ENCODE measurements around the gene SSR4. TPM values are rescaled to one million over a fixed set of nuclear protein-coding genes. Genes with fewer than 3 reads are reported as not detected.

The SSR4 gene
- total RNA-seq, 1 experiment from 2014 or later, result 179 TPM

DNA sequence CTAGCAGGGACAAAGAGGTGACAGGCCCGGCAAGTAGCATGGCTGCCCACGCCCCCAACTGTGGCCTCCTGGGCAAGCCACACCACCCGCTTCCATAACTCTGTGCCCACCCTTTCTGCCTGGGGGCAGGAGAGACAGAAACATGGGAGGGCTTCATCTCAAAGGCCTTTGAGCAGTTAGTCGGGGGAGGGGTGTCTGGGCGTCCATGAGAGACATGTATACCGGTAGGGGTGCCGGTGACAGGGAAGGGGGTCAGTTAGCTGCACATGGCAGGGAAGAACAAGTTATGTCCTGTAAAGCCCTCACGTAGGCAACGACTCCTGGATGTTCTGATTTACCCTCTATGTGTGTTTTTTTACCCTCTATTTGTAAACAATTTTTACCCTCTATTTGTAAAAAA lies 26.6 kb downstream of the SSR4 start:
- H3K79me2 ChIP-seq (ENCODE audit: insufficient read depth, low read length), result peaks cover 46% of the 10 kb centered on the region; the same call in 1 of the 2 replicates
- TF ChIP-seq, protein P1, sequence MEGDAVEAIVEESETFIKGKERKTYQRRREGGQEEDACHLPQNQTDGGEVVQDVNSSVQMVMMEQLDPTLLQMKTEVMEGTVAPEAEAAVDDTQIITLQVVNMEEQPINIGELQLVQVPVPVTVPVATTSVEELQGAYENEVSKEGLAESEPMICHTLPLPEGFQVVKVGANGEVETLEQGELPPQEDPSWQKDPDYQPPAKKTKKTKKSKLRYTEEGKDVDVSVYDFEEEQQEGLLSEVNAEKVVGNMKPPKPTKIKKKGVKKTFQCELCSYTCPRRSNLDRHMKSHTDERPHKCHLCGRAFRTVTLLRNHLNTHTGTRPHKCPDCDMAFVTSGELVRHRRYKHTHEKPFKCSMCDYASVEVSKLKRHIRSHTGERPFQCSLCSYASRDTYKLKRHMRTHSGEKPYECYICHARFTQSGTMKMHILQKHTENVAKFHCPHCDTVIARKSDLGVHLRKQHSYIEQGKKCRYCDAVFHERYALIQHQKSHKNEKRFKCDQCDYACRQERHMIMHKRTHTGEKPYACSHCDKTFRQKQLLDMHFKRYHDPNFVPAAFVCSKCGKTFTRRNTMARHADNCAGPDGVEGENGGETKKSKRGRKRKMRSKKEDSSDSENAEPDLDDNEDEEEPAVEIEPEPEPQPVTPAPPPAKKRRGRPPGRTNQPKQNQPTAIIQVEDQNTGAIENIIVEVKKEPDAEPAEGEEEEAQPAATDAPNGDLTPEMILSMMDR (conservative IDR thresholded peaks at IDR 0.05), result no peak
- no peak overlapping the region for H3K14ac ChIP-seq (ENCODE audit: insufficient read depth, low read length)
- H2AK5ac ChIP-seq (ENCODE audit: insufficient read length, low read length), result no peak overlapping the region
- H3K9me3 ChIP-seq (ENCODE audit: control insufficient read depth, low read depth, low read length), result peaks cover 11% of the 10 kb centered on the region
- H3K23me2 ChIP-seq (ENCODE audit: insufficient read length, low read depth, low read length, poor library complexity, severe bottlenecking), result no peaks in the 10 kb centered on the region
- no peaks in the 10 kb centered on the region for H4K20me1 ChIP-seq (ENCODE audit: control insufficient read depth, insufficient read depth, insufficient read length)
- no peak overlapping the region for H4K8ac ChIP-seq (replicated peaks; ENCODE audit: insufficient read length, low read depth, low read length)
- peak overlapping the region in 1 of 2 experiments; percentile 35; a peak in 1 of 5 replicates for H3K4me3 Mint-ChIP-seq
- H2BK20ac ChIP-seq (ENCODE audit: low read depth, low read length, poor library complexity, severe bottlenecking), result no peak overlapping the region
- DNase-seq, result no peak
- no peak overlapping the region for H3K4ac ChIP-seq (ENCODE audit: low read depth, low read length)
- H3K9ac ChIP-seq (ENCODE audit: extremely low read depth, insufficient read length, low read length), result no peak overlapping the region
- H3K23ac ChIP-seq (ENCODE audit: insufficient read length, low read depth, low read length), result no peak overlapping the region
- H2AFZ ChIP-seq (ENCODE audit: low read length), result no peak overlapping the region
- H3K18ac ChIP-seq (ENCODE audit: insufficient read length, low read depth, low read length), result no peak overlapping the region
- H3K56ac ChIP-seq (ENCODE audit: insufficient read length, low read depth, low read length), result no peak overlapping the region
- peaks cover 4 to 24% (median 17%) of the 10 kb centered on the region in 3 experiments; a peak in 6 of 7 replicates for H3K36me3 Mint-ChIP-seq (ENCODE audit: insufficient read depth in 1 of 3, low read depth in 3 of 3)
- H2BK5ac ChIP-seq (ENCODE audit: insufficient read length, low read length), result no peak overlapping the region
- H3K27ac Mint-ChIP-seq, result no peak overlapping the region
- H2BK12ac ChIP-seq (ENCODE audit: insufficient read length, low read depth, low read length), result no peak overlapping the region
- no peak overlapping the region for H2BK120ac ChIP-seq (ENCODE audit: low read depth, low read length, poor library complexity, severe bottlenecking)
- no peak overlapping the region for H3K27ac ChIP-seq (ENCODE audit: insufficient read length, low read depth, low read length)
- no peak overlapping the region for H4K91ac ChIP-seq (ENCODE audit: insufficient read length, low read depth, low read length)
- peaks cover 32 to 35% of the 10 kb centered on the region in 2 experiments for H3K4me1 Mint-ChIP-seq
- peaks cover 3% of the 10 kb centered on the region; the same call in 1 of the 2 replicates for H3K4me1 ChIP-seq (ENCODE audit: insufficient read depth, low read length)
- H3K27me3 Mint-ChIP-seq (ENCODE audit: low read depth), result no peaks in the 10 kb centered on the region
- no CpG with 5 or more reads among the region's 9 CpGs for WGBS (ENCODE audit: extremely low coverage, insufficient read length, low lambda C conversion rate)
- H3K79me1 ChIP-seq (ENCODE audit: insufficient read depth, low read depth, low read length, poor library complexity, severe bottlenecking), result no peaks in the 10 kb centered on the region
- H3K4me2 ChIP-seq (ENCODE audit: insufficient read depth, insufficient read length, low read length), result no peak overlapping the region
- no peak overlapping the region for H2BK15ac ChIP-seq (ENCODE audit: low read depth, low read length)
- peaks cover 70 to 74% of the 10 kb centered on the region in 2 experiments for H3K9me3 Mint-ChIP-seq
- H4K5ac ChIP-seq (ENCODE audit: insufficient read length, low read depth, low read length), result no peak overlapping the region
- no peak overlapping the region for H3T11ph ChIP-seq (ENCODE audit: low read length)
- no peaks in the 10 kb centered on the region for H3K27me3 ChIP-seq (ENCODE audit: insufficient read depth, low read length)

All from H9 (cell line).